Karpas-422 (cell line): ENCODE measurements around the gene CLCA2. TPM values are rescaled to one million over a fixed set of nuclear protein-coding genes. Genes with fewer than 3 reads are reported as not detected.
A peak's percentile ranks its signal among the peaks of the same experiment; 100 is the strongest.

Source experiments
- DNase-seq: peaks from one replicate; pipeline ENCODE4 v3.0.0-alpha.2; 2015
- H2AFZ ChIP-seq: fragments of 200-600 bp; sonication (generic); 2 replicates; pipeline ENCODE4 v1.6.1; 2014; ENCODE audit warnings: antibody characterized with exemption, low read length, mixed read lengths
- H3K27ac ChIP-seq: fragments of 200-600 bp; sonication (generic); 2 replicates; pipeline ENCODE4 v1.5.1; 2014; ENCODE audit warnings: mild to moderate bottlenecking, low read length, moderate library complexity
- H3K27me3 ChIP-seq: fragments of 200-600 bp; sonication (generic); 2 replicates; pipeline ENCODE4 v1.6.1; 2014; ENCODE audit warnings: low read length, mixed read lengths
- H3K36me3 ChIP-seq: fragments of 200-600 bp; sonication (generic); 2 replicates; pipeline ENCODE4 v1.6.1; 2014; ENCODE audit warnings: low read length, mixed read lengths; ENCODE audit not compliant: insufficient read depth
- H3K4me1 ChIP-seq: fragments of 200-600 bp; sonication (generic); 2 replicates; pipeline ENCODE4 v1.6.1; 2014; ENCODE audit warnings: mild to moderate bottlenecking, low read length, mixed read lengths
- H3K4me2 ChIP-seq: fragments of 200-600 bp; sonication (generic); 2 replicates; pipeline ENCODE4 v1.6.1; 2014; ENCODE audit warnings: low read length, low read depth, mild to moderate bottlenecking; ENCODE audit not compliant: poor library complexity, severe bottlenecking
- H3K4me3 ChIP-seq: fragments of 200-600 bp; sonication (generic); 2 replicates; pipeline ENCODE4 v1.5.1; 2014; ENCODE audit warnings: mild to moderate bottlenecking, antibody characterized with exemption, low read length, mixed read lengths
- H3K79me2 ChIP-seq: fragments of 200-600 bp; sonication (generic); 2 replicates; pipeline ENCODE4 v1.6.1; 2014; ENCODE audit warnings: mild to moderate bottlenecking, low read length, mixed read lengths
- H3K9ac ChIP-seq: fragments of 200-600 bp; sonication (generic); 2 replicates; pipeline ENCODE4 v1.6.0; 2014; ENCODE audit warnings: low read length
- H3K9me2 ChIP-seq: fragments of 200-600 bp; sonication (generic), shearing (Covaris generic); replicated peaks from 2 replicates; pipeline ENCODE4 v1.6.0; 2014; ENCODE audit warnings: mild to moderate bottlenecking, low read length, moderate library complexity; ENCODE audit not compliant: insufficient read depth
- H3K9me3 ChIP-seq: fragments of 300-700, 200-600 bp; sonication (generic); 2 replicates; pipeline ENCODE4 v1.6.1; 2014; ENCODE audit warnings: low read length, mixed read lengths
- H4K20me1 ChIP-seq: fragments of 200-600 bp; sonication (generic); 2 replicates; pipeline ENCODE4 v1.6.1; 2014; ENCODE audit warnings: mild to moderate bottlenecking, antibody characterized with exemption, low read length, low read depth; ENCODE audit not compliant: insufficient read depth
- total RNA-seq: library from RNA; depleted of rRNA; stranded (reverse); fragments of >200 nt; shearing (Covaris generic); gene quantifications from 2 replicates; pipeline ENCODE4 v1.2.3, GENCODE V29; 2014; ENCODE audit warnings: low replicate concordance; rRNA removed

CLCA2 gene
- total RNA-seq, 1 experiment from 2014 or later = not detected

GRCh38 chr1:86502721-86503405 is 78.9 kb downstream of the CLCA2 start:
- Histone ChIP-seq H3K27me3 (no peaks in the 10 kb centered on the region), H3K9me2 (no peaks in the 10 kb centered on the region), H3K36me3 (no peaks in the 10 kb centered on the region), H4K20me1 (no peaks in the 10 kb centered on the region), H2AFZ (peak overlapping the region; percentile 93), H3K4me2 (peak overlapping the region; percentile 67), H3K4me3 (peak overlapping the region; percentile 56), H3K9ac (peak overlapping the region; percentile 48), H3K4me1 (peaks cover 9% of the 10 kb centered on the region), H3K79me2 (no peaks in the 10 kb centered on the region), H3K27ac (no peak overlapping the region), H3K9me3 (no peaks in the 10 kb centered on the region)
- DNase-seq = peak; percentile 56

- H3K36me3 ChIP-seq = no peaks in the 10 kb centered on the region
- no peaks in the 10 kb centered on the region for H4K20me1 ChIP-seq
- no peak overlapping the region for H3K27ac ChIP-seq
- H3K27me3 ChIP-seq = no peaks in the 10 kb centered on the region
- H3K9me2 ChIP-seq = no peaks in the 10 kb centered on the region
- H3K4me1 ChIP-seq = peaks cover 9% of the 10 kb centered on the region
- no peaks in the 10 kb centered on the region for H3K9me3 ChIP-seq
- no peak overlapping the region for H3K9ac ChIP-seq
- no peak overlapping the region for H3K4me3 ChIP-seq
- no peaks in the 10 kb centered on the region for H3K79me2 ChIP-seq
- H3K4me2 ChIP-seq = no peak overlapping the region
- H2AFZ ChIP-seq = no peak overlapping the region
- no peak for DNase-seq
These were observed 79.6 kb downstream of the CLCA2 start for GRCh38 chr1:86503406-86504136.

GRCh38 chr1:86504137-86504479 is 80.1 kb downstream of the CLCA2 start:
- Histone ChIP-seq H3K4me3 (no peak overlapping the region), H4K20me1 (no peaks in the 10 kb centered on the region), H2AFZ (no peak overlapping the region), H3K79me2 (no peaks in the 10 kb centered on the region), H3K27ac (no peak overlapping the region), H3K9me2 (no peaks in the 10 kb centered on the region), H3K4me2 (no peak overlapping the region), H3K9me3 (no peaks in the 10 kb centered on the region), H3K36me3 (no peaks in the 10 kb centered on the region), H3K4me1 (peaks cover 9% of the 10 kb centered on the region), H3K9ac (no peak overlapping the region), H3K27me3 (no peaks in the 10 kb centered on the region)
- DNase-seq = peak; percentile 6

GRCh38 chr1:86504895-86505563 is 81.1 kb downstream of the CLCA2 start:
- Histone ChIP-seq H3K79me2 (no peaks in the 10 kb centered on the region), H3K4me2 (no peak overlapping the region), H3K9me2 (no peaks in the 10 kb centered on the region), H3K9me3 (no peaks in the 10 kb centered on the region), H3K4me3 (no peak overlapping the region), H3K9ac (no peak overlapping the region), H2AFZ (no peak overlapping the region), H3K27me3 (no peaks in the 10 kb centered on the region), H3K4me1 (peaks cover 9% of the 10 kb centered on the region), H3K27ac (no peak overlapping the region), H3K36me3 (no peaks in the 10 kb centered on the region), H4K20me1 (no peaks in the 10 kb centered on the region)
- peak; percentile 23 for DNase-seq

GRCh38 chr1:86505564-86505902 is 81.6 kb downstream of the CLCA2 start:
- Histone ChIP-seq H3K4me1 (peaks cover 9% of the 10 kb centered on the region), H3K9me2 (no peaks in the 10 kb centered on the region), H3K27ac (no peak overlapping the region), H3K27me3 (no peaks in the 10 kb centered on the region), H3K79me2 (no peaks in the 10 kb centered on the region), H3K9ac (no peak overlapping the region), H3K4me3 (no peak overlapping the region), H3K4me2 (no peak overlapping the region), H3K36me3 (no peaks in the 10 kb centered on the region), H3K9me3 (no peaks in the 10 kb centered on the region), H4K20me1 (no peaks in the 10 kb centered on the region), H2AFZ (no peak overlapping the region)
- peak; percentile 24 for DNase-seq

Other genes with a start within 250 kb of the CLCA2 start
- 6.2 and 11.1 TPM in 2 replicates for gene ODF2L, start 27.8 kb upstream of the CLCA2 start, total RNA-seq
- gene CLCA1, start 44.8 kb downstream of the CLCA2 start, total RNA-seq = not detected in 2 replicates
- not detected in 2 replicates for gene CLCA4, start 122.9 kb downstream of the CLCA2 start, total RNA-seq